Epithelial cell of esophagus (primary cell): ENCODE data around the gene RPN1.

Experiments
- DNase-seq: peaks from one replicate; pipeline ENCODE4 v3.0.0; 2010; ENCODE audit warnings: low read depth
- H3K4me3 ChIP-seq: 2 replicates; pipeline ENCODE4 v1.5.1; 2011; ENCODE audit warnings: mild to moderate bottlenecking, low read length, control low read depth
- CTCF ChIP-seq: IDR thresholded peaks from 2 replicates; pipeline ENCODE4 v1.5.1; 2011; ENCODE audit warnings: low read depth, mild to moderate bottlenecking, low read length, control low read depth, inconsistent platforms; ENCODE audit not compliant: insufficient read depth; ENCODE audit errors: missing control alignments

Gene RPN1

DNA sequence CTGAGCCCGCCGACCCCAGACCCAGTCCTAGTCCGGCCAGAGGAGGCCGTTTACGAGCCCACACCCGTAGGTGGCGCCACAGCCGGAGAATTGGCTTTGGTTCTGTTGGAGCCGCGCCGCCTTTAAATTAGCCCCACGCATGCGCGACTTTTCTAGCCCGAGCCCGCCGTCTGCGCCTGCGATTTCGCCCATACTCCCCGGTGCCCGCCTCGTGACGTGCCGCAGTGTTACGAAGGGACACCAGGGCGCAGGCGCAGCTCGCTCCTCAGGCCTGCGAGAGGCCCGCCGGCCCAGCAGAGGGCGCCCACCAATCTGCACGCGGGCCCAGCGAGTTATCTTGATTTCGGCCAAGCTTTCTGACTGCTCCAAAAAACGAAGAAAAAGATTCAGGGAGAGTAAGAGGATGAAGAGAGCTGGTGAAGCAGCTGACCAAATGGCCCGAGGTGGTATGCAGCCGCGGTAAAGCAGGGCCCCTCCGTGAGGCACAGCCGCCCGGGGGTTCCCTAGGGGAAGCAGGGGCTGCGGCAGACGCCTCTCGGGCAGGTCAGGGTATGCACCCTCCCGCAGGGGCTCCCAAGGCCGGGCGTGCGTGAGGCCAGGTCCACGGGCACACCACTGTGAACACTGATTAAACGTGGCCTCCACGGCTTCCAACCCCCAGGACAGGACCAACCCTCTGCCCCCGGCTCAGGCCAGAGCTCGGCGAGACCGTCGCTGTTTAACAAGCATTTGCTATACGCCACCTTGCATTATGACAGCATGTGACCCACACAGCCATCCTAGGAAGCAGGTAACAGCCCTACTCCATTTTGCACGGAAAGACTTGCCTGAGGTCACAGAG lies 32.8 kb downstream of the RPN1 start:
- peak overlapping the region; percentile 91 for H3K4me3 ChIP-seq
- peak; percentile 79 for TF ChIP-seq CTCF
- peak; percentile 95 for DNase-seq

GRCh38 chr3:128617270-128617556 lies 33.4 kb downstream of the RPN1 start:
- TF ChIP-seq CTCF, result no peak
- no peak for DNase-seq
- peak overlapping the region; percentile 41 for H3K4me3 ChIP-seq

DNA sequence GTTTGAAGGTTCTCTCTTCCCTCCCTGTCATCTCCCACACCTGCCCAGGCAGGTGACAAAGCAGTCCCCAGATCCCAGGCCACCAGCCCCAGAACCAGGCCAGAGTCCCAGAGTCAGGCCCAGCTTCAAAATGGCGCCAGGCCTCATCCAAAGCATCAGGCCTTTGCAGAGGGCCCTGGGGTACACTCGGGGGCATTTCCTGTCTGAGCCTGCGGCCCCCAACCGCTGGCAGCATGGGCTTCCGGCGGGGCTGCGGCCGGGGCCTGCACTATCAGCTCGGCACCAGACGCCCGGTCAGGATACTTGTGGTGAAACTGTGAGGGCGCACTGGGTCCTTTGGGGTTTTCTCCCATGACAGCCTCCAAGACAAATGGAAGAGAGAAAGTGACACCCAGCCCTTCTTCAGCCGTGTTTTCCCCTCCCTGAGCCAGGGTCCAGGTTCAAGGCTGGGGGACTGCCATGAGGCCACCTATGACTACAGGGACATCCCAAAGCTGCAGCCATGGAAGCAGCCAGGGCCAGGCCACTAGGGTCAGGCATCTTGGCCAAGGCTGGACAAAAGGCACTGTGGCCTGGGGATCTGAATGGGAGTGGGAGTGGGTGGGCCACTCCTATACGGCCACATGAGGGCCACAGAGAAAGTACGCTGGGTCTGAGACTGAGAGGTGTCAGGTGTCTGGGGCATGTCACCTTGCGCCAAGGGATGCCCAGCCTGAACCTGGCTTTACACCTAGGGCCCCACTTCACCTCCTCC lies 33.9 kb downstream of the RPN1 start:
- H3K4me3 ChIP-seq, result no peak overlapping the region
- no peak for TF ChIP-seq CTCF
- DNase-seq, result no peak

GRCh38 chr3:128614076-128614475 lies 36.5 kb downstream of the RPN1 start:
- DNase-seq, result no peak
- no peak overlapping the region for H3K4me3 ChIP-seq
- TF ChIP-seq CTCF, result no peak

DNA sequence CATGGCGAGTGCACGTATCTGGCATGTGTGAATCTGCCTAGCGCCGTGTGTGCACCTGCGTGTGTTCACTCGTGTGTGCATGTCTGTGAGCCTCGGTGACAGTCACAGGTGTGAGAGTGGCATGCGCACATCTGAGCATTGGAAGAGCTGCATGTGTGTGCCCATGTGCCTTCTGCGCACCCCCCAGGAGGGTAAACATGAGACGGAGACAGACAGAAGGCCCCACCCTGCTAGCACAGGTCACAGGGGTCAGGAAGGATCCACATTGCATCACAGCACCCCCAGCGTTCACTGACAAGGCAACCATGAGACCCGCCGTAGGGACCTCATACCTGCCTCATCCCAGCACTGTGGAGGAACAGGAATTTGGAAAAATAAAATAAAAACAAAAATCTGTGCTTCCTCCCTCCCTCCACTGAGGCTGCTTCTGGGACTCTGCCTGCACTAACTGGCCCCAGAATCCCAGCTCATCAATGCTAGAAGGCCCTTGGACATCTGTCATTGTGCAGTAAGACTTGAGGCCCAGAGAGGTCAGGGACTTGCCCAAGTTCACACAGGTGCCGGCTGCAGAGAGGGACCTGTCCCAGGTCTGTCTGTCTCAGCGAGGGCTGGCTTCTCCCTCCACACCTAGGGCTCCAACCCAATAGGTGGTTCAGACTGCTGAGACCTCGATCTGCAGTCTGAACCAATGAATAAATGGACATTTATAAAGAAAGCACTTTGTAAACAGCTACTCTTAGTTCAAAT lies 37.4 kb downstream of the RPN1 start:
- TF ChIP-seq CTCF, result no peak
- DNase-seq, result no peak
- H3K4me3 ChIP-seq, result no peak overlapping the region

DNA sequence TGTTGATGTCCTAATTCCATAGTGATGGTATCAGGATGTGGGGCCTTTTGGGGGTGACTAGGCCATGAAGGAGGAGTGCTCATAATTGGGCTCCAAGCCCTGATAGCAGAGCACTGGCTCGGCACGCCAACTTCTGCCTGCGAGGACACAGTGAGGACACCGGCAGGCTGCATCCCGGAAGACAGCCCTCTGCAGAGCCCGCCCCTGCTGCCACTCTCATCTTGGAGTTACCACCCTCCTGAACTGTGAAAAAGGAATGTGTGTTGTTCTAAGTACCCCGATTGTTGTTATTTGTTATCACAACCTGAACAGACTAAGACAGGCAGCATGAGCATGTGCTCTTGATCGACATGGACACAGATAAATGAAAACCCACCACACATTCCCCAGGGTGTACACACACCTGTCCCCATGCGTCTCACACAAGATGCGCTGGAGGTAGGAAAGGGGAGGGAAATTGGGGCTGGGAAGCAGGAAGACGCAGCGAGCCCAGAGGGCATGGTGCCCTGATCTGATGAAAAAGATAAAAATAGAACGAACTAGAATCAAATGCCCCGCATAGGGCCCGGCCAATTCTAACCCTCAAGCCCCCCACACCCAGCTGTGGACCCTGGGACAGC lies 40.1 kb downstream of the RPN1 start:
- no peak for DNase-seq
- no peak overlapping the region for H3K4me3 ChIP-seq
- no peak for TF ChIP-seq CTCF
